GM19438 (cell line): ENCODE data around the gene TGOLN2.
"Not testable (repeated sequence)": the region's sequence is repeated elsewhere in the genome, so short reads cannot be mapped to it uniquely, and the experiment has no call there.

ENCODE experiments used
- ATAC-seq: cut with Tn5 transposase; IDR thresholded peaks from one replicate; pipeline ENCODE4 v1.9.1; 2021; ENCODE audit warnings: low read depth; ENCODE audit not compliant: unreplicated experiment

TGOLN2 gene

GRCh38 chr2:85327822-85328617, at the start of gene TGOLN2:
Gene TGOLN2 (minus strand): TSS chr2:85327989. CDS start chr2:85327962, 27 bp downstream.
- peak; percentile 84 for ATAC-seq

- no peak for ATAC-seq
Observed at GRCh38 chr2:85377083-85377482, 49.3 kb upstream of the TGOLN2 start.

- no peak for ATAC-seq
Observed at GRCh38 chr2:85376291-85377065, 48.7 kb upstream of the TGOLN2 start.

- ATAC-seq: no peak
Observed at GRCh38 chr2:85371045-85371444, 43.3 kb upstream of the TGOLN2 start.

GRCh38 chr2:85369500-85369899, 41.7 kb upstream of the TGOLN2 start:
- ATAC-seq: no peak

- ATAC-seq: no peak
Observed at GRCh38 chr2:85368921-85369320, 41.1 kb upstream of the TGOLN2 start.

GRCh38 chr2:85367180-85367579, 39.4 kb upstream of the TGOLN2 start:
- no peak for ATAC-seq

- ATAC-seq: not testable (repeated sequence)
Observed at GRCh38 chr2:85362653-85363387, 35.0 kb upstream of the TGOLN2 start.

- ATAC-seq: no peak
Observed at GRCh38 chr2:85357736-85358135, 29.9 kb upstream of the TGOLN2 start.

GRCh38 chr2:85356186-85356585, 28.4 kb upstream of the TGOLN2 start:
- no peak for ATAC-seq

GRCh38 chr2:85355521-85355920, 27.7 kb upstream of the TGOLN2 start:
- ATAC-seq: no peak

GRCh38 chr2:85355073-85355410, 27.3 kb upstream of the TGOLN2 start:
- ATAC-seq: no peak

GRCh38 chr2:85354286-85355072, 26.7 kb upstream of the TGOLN2 start, which contains the start of the genes ELMOD3 and RETSAT:
Gene ELMOD3 (plus strand): TSS chr2:85354769. CDS start chr2:85357199, 2,430 bp downstream.
Gene RETSAT (minus strand): TSS chr2:85354528. CDS start chr2:85354507, 21 bp downstream.
- peak; percentile 97 for ATAC-seq

GRCh38 chr2:85353876-85354285, 26.1 kb upstream of the TGOLN2 start:
- ATAC-seq: peak; percentile 12

GRCh38 chr2:85347599-85347998, 19.8 kb upstream of the TGOLN2 start:
- no peak for ATAC-seq

- ATAC-seq: no peak
Observed at GRCh38 chr2:85344356-85344954, 16.7 kb upstream of the TGOLN2 start.

GRCh38 chr2:85343207-85343895, 15.6 kb upstream of the TGOLN2 start:
- not testable (repeated sequence) for ATAC-seq

GRCh38 chr2:85342156-85342555, 14.4 kb upstream of the TGOLN2 start:
- no peak for ATAC-seq
